GM10266 (cell line): Measurements from ENCODE around the gene LOXHD1.

Source experiments
- DNase-seq: peaks from one replicate; pipeline ENCODE4 v3.0.0; 2012; ENCODE audit errors: extremely low spot score
- TF ChIP-seq, protein P1 (sequence below): IDR thresholded peaks from 2 replicates; pipeline ENCODE4 v1.5.1; 2012; ENCODE audit warnings: mild to moderate bottlenecking, low read depth; ENCODE audit not compliant: control insufficient read depth, insufficient read depth; ENCODE audit errors: missing control alignments

The LOXHD1 gene

GRCh38 chr18:46627136-46627535, 29.9 kb downstream of the LOXHD1 start:
- TF ChIP-seq, protein P1, sequence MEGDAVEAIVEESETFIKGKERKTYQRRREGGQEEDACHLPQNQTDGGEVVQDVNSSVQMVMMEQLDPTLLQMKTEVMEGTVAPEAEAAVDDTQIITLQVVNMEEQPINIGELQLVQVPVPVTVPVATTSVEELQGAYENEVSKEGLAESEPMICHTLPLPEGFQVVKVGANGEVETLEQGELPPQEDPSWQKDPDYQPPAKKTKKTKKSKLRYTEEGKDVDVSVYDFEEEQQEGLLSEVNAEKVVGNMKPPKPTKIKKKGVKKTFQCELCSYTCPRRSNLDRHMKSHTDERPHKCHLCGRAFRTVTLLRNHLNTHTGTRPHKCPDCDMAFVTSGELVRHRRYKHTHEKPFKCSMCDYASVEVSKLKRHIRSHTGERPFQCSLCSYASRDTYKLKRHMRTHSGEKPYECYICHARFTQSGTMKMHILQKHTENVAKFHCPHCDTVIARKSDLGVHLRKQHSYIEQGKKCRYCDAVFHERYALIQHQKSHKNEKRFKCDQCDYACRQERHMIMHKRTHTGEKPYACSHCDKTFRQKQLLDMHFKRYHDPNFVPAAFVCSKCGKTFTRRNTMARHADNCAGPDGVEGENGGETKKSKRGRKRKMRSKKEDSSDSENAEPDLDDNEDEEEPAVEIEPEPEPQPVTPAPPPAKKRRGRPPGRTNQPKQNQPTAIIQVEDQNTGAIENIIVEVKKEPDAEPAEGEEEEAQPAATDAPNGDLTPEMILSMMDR = no peak
- DNase-seq = no peak

GRCh38 chr18:46625069-46625468, 32.0 kb downstream of the LOXHD1 start:
- no peak for DNase-seq
- TF ChIP-seq, protein P1 = no peak

DNA sequence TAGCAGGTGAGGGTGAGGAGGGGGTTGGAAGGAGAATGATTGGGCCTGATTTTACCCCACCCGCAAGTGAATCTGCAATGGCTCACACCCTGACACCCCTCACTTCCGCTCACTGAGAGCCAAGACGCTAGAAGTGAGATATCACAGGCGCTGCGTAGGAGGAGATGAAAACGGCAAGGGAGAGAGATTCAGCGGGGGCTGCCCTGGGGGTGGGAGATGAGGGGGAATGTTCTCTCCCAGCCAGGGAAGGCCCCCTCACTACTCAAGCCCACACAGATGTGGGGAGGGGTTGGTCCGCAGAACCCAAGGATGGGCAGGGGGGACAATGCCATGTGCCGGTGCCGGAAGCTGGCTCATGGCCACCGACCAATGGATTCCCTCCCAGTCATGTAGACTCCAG, 32.9 kb downstream of the LOXHD1 start:
- TF ChIP-seq, protein P1 = no peak
- no peak for DNase-seq

DNA sequence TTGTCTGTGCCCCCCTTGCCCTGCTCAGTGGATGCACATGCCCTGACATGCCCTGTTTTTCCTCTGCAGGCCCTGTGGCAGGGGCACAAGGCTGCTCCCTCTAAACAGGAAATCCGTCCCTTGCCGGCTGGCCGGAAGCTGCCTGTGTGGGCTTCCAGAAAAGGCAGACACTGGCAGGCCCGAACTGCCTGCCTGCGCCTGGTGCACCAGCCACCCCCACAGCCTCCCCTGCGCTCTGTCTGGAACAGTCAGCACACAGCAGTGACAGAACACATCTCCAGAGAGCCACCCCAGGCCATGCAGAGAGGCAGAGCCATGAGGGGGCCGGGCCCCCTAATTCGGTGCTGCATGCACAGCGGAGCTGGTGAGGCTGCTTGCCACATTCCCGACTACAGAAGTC, 33.5 kb downstream of the LOXHD1 start:
- no peak for DNase-seq
- TF ChIP-seq, protein P1 = no peak

DNA sequence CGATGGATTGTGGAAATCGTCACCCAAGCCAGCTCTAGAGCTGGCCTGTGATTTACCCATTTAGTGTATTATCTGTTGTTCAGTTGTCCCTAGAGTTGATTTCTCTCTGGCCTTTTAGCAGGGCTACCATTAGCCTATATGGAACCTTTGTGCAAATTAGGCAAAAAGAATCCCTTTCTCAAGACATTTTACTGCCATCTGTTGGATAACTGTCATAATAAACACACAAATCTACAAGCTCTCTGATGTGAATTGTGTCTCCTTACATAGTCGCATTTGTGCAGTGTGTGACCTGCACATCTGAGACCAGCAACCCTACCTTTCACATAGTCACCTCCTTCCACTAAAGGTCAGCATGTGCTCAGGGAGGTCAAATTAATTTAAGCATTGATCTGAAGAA, 34.0 kb downstream of the LOXHD1 start:
- TF ChIP-seq, protein P1 = peak; percentile 23
- DNase-seq = no peak

DNA sequence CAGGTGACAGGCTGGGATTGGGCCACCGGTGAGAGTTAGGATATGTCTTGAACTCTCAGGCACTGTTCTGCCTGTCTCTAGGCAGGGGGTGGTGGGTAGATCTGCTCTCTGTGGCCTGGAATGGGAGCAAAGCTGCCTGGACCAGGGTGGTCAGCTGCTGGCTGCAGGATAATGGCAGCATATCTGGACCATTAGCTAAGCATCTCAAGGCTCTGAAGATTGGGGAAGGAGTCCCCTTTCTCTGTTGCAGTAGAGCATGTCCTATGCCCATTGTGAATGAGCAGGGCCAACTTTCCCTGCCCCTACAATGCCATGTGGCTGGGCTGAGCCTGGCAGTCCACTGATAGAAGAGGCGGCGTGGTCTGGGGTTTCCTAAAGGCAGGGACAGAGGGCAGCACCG, 34.6 kb downstream of the LOXHD1 start:
- no peak for DNase-seq
- TF ChIP-seq, protein P1 = no peak

DNA sequence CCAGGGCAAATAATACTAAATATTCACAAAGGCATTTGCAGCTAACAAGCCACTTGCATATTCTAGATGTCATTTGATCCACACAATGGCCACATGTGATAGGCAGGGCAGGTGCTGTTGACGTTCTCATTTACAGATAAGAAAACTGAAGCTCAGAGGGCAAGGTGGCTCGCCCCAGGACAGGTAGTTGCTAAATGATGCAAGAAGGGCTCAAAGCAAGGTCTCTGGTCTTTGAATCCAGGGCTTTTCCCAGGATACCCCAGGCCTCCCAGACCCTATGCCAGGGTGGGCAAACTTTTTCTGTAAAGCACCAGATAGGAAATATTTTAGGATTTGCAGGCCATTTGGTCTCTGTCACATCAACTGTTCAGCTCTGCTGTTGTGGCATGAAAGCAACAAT, 35.1 kb downstream of the LOXHD1 start:
- TF ChIP-seq, protein P1 = no peak
- DNase-seq = no peak
